ENCODE results near the gene SNRPB2.

The SNRPB2 gene

GRCh38 chr20:16740365-16741072 lies 10.7 kb downstream of the SNRPB2 start:
- DNase-seq = no peak

DNA sequence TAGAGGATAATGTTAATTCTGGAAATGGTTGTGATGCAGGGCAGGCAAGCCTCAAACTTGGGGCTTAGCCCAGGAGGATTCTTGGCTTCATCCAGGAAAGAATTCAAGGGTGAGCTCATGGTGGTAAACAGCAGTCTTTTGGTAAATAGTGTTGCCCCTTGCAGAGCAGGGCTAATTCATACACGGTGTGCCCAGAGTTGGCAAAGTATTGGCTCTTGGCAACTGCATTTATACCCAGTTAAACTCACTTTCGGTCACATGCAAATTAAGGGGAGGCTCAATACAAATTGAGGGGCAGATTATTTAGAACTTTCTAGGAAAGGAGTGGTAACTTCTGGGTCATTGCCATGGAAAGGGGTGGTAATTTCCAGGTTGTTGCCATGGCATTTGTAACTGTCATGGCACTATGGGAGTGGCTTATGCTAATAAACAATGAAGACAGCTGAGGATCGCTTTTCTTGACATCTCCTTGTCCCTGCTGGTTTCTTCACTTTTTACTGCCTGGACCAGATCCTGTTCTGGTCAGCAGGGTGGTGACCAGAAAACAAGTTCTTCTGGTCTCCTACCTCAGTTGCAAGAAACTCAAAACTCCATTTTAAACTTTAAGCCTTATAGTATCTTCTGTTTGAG lies 14.5 kb downstream of the SNRPB2 start:
- no peak for DNase-seq

DNA sequence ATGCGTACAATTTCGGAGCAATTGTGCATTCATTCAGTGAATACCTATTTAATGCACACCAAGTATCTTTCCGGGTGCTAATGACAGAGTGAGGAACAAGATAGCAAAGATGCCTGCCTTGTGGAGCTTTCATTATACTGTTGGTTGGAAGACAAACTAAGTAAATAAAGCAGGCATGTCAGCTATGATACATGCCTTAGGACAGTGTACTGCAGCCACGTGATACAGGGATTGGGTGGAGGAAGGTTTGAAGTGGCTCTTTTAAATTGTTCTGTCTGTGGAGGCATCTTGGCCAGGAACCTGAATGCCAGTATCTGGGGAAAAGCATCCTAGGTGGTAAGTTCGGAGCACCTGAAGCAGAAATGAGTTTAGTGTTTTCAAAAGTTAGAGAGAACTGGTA lies 15.4 kb downstream of the SNRPB2 start:
- no peak for DNase-seq

DNA sequence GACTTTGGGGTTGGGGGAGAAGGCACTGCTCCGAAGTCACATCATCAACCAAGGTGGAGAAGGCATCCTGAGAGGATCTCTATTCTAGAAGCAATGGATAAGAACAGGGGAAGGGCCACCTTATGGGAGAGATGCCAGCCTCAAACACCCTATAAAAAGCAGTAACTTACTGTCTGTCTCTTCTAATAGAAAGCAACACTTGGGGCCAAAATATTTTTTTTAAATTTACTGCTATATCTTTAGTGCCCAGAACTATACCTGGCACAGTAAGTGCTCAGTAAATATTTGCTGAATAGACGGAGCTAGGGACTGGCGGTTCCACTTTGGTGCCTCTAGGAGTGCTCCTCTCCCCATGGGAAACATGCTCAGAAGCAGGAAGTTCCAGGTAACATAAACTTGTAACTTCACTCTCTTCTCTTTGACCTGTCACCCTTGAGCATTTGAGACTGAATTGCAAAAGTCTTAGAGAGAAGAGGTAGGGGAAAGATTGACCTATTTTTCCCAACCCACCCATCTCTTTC lies 17.5 kb downstream of the SNRPB2 start:
- no peak for DNase-seq

GRCh38 chr20:16748308-16748900 lies 18.6 kb downstream of the SNRPB2 start, which contains the start of gene OTOR:
Gene OTOR (plus strand): TSS chr20:16748358. CDS start chr20:16748402, 44 bp downstream.
- no peak for DNase-seq

DNA sequence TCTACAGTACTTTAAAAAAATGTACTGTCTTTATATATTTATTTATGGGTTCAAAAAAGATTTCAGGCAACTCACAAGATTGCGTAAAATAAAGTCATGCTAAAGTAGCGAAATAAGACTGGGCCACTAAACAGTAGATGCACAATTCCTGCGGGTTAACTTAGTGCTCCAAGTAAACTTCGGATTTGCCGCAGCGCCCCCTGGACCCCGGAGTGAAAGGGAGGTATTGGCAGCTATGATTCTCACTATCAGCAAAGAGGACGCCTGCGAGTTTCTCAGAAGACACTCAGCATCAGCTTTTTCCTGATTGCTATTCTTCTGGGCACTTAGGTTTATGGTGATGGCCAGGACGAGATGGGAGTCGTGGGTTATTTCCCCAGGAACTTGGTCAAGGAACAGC lies 19.7 kb downstream of the SNRPB2 start:
- DNase-seq = no peak

DNA sequence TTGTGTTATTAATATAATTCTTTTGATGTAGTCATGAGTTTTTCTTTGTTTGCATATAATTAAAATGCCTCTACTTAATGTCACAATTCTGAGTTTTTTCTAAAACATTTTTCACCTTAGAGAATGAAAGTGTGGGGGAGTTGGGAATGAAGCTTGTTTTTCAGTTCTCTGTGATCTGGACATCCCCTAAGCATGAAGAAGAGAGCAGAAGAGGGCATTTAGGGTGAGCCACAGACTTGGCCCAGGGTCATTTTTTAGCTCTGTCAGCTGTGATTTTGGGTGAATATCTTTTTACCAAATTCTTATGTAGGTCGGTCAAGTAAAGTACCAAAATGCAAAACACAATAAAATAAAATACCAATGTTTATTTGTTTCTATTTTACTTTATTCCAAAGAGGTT lies 22.3 kb downstream of the SNRPB2 start:
- no peak for DNase-seq

DNA sequence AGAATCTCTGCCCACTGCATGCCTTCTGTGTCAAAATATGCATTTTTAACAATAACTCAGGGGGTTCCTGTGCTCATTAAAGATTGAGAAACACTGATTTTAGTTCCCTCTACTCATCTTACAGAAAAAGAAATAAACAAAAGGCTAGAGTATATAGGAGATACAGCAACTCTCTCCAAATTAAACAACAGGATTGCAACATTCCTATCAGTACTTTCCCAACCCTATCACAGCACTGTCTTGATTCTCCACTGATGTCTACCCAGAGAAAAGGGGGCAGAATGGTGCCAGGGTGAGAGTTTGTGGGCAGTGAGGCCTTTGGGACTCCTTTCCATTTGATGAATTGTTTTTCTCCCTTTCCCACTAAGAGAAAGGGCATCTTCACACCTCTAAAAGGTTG lies 23.1 kb downstream of the SNRPB2 start:
- no peak for DNase-seq

- no peak for DNase-seq
These were observed 28.8 kb downstream of the SNRPB2 start for GRCh38 chr20:16758454-16759180.

- DNase-seq = no peak
These were observed 29.3 kb downstream of the SNRPB2 start for GRCh38 chr20:16759181-16759563.

DNA sequence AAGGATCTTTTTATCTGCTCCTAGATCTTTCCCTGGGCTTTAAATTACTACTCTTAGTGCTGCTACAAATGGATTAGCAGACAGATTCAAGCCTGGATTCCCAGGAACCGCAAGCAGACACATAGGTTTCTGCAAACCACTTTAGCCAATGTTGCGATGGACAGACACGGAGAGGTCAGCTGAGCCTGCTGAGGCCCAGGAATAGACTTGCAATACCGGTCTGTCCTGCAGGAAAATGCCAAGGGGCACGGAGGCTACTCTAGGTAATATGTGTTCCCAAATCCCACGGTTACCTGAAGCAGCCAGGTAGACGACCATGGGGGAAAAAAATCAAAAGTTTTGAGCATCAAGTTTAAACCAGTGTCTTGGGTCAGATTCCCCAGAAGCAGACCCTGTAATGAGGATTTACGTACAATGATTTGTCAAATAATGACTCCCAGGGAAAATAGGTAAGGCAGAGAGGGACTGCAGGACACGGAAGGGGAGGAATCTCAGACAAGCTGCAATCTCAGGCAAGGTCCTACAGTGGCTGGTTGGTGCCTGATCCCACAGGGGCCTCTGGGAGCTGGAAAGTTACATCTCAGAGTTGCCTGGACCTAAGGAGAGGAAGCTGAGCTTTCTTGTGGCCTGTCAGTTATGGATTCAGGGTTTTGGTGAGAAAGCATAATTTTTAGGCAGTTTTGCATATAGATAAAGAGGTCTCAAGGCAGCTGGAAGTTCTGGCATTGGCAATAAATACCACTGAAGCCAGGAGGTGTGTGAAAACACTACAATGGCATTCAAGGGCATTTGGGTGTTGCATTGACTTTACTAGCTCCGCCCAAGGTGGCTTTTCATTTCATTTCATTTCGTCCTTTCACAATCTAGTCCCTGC lies 30.8 kb downstream of the SNRPB2 start:
- DNase-seq = no peak

- peak; percentile 70 for DNase-seq
These were observed 31.5 kb downstream of the SNRPB2 start for GRCh38 chr20:16761305-16761829.

- no peak for DNase-seq
These were observed 34.7 kb downstream of the SNRPB2 start for GRCh38 chr20:16764560-16764959.

DNA sequence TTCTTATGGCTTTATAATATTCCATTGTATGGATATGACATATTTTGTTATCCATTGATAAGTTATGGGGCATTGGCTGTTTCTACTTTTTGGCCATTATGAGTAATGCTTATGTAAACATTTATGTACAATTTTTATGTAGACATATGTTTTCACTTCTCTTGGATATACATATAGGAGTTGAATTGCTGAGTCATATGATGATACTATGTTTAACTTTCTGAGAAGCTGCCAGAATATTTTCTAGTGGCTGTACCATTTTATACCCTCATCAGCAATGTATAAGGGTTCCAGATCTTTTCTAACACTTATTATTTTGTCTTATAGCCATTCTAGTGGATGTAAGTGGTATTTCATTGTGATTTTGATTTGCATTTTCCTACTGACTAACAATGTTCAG lies 41.4 kb downstream of the SNRPB2 start:
- DNase-seq = no peak

DNA sequence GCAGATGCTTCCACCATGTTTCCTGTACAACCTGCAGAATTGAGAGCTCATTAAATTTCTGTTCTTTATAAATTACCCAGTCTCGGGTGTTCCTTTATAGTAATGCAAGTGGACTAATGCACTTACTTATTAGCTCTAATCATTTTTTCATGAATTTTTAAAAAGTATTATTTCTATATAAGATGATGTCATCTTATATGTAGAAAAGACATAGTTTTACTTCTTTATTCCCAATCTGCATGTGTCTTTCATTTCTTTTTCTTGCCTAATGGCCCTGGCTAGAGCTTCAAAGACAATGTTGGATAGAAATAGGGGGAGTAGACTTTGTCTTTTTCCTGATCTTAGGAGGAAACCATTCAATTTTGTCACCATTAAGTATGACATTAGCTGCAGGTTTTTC lies 46.1 kb downstream of the SNRPB2 start:
- DNase-seq = no peak

- DNase-seq = no peak
These were observed 47.3 kb downstream of the SNRPB2 start for GRCh38 chr20:16777126-16777525.

GRCh38 chr20:16778159-16778558 lies 48.3 kb downstream of the SNRPB2 start:
- no peak for DNase-seq

- DNase-seq = no peak
These were observed 51.7 kb downstream of the SNRPB2 start for GRCh38 chr20:16781496-16781895.

GRCh38 chr20:16785226-16785625 lies 55.4 kb downstream of the SNRPB2 start:
- no peak for DNase-seq

Measured in NCI-H146 (cell line).